Stomach (tissue), 9 donors: ENCODE measurements around the gene CEP250. TPM values are rescaled to one million over a fixed set of nuclear protein-coding genes. Genes with fewer than 3 reads are reported as not detected.
"Not testable (repeated sequence)": the region's sequence is repeated elsewhere in the genome, so short reads cannot be mapped to it uniquely, and the experiment has no call there.

ENCODE experiments used
- DNase-seq, 2 donors: peaks; one replicate each; pipeline versions ENCODE4 v3.0.0 to v3.0.0-alpha.2; 2013 to 2019
- H3K27ac ChIP-seq, 5 donors: fragments of 200-600 bp in 4 of 5; sonication (generic) in 4 of 5; one replicate each; pipeline ENCODE4 v1.5.1; 2013 to 2019; ENCODE audit warnings: mild to moderate bottlenecking in 1 of 5, moderate library complexity in 1 of 5
- H3K27me3 ChIP-seq, 3 donors: fragments of 200-600 bp; sonication (generic); one replicate each; pipeline ENCODE4 v1.5.1; 2017 to 2019; ENCODE audit warnings: mixed run types in 1 of 3
- H3K36me3 ChIP-seq, 4 donors: fragments of 200-600 bp; sonication (generic); 1 replicate in 3 of 4; 2 replicates in 1 of 4; pipeline ENCODE4 v1.5.1; 2016 to 2019
- H3K4me1 ChIP-seq, 4 donors: fragments of 200-600 bp; sonication (generic); one replicate each; pipeline ENCODE4 v1.5.1; 2016 to 2019
- H3K4me3 ChIP-seq, 4 donors: fragments of 200-600 bp; sonication (generic) in 3 of 4; one replicate each; pipeline ENCODE4 v1.5.1; 2016 to 2019; ENCODE audit warnings: mild to moderate bottlenecking in 1 of 4
- H3K9me3 ChIP-seq, 4 donors: fragments of 200-600 bp; sonication (generic); one replicate each; pipeline ENCODE4 v1.5.1; 2016 to 2019
- EP300 ChIP-seq: sonication (generic); formaldehyde crosslinking; IDR thresholded peaks from one replicate; pipeline ENCODE4 v1.6.1; 2017; ENCODE audit warnings: antibody characterized with exemption
- POLR2A ChIP-seq, 4 donors: fragments of 450-650 bp; IDR thresholded peaks; one replicate each; pipeline ENCODE4 v1.6.1; 2016; ENCODE audit warnings: antibody characterized with exemption in 4 of 4, control low read depth in 2 of 4, mild to moderate bottlenecking in 1 of 4, moderate library complexity in 1 of 4
- POLR2AphosphoS5 ChIP-seq, 3 donors: sonication (generic); formaldehyde crosslinking; IDR thresholded peaks; one replicate each; pipeline ENCODE4 v1.6.1; 2016; ENCODE audit warnings: antibody characterized with exemption in 3 of 3
- WGBS, 5 donors: extraction: QIAGEN DNeasy Blood & Tissue Kit in 3 of 5; methylation state at CpG; one replicate each; pipeline versions ENCODE4 v1.1.5 to v1.1.7; 2013 to 2018; 5-methylcytosine and 5-hydroxymethylcytosine counted together
- intact Hi-C: fragments of 100-400 bp; cut with DNase I; formaldehyde crosslinking; loops from one replicate; pipeline ENCODE4 v1.15.1; 2023; ENCODE audit warnings: low total_unique reads
- polyA plus RNA-seq, 3 donors: library from polyadenylated mRNA; stranded (reverse); fragments of 200-250 nt; gene quantifications; one replicate each; pipeline ENCODE4 v1.2.3, GENCODE V29; 2013
- total RNA-seq, 5 donors: library from RNA; depleted of rRNA; stranded (reverse); fragments of >200 nt; gene quantifications; one replicate each; pipeline versions ENCODE4 v1.1.0 to v1.2.3, GENCODE V29; 2014 to 2016
- TF ChIP-seq, protein P1 (sequence below), 7 experiments: fragments of 450-650 bp in 4 of 7; fragments of 200-600 bp in 3 of 7; sonication (generic) in 3 of 7; IDR thresholded peaks; one replicate each; pipeline ENCODE4 v1.5.1; 2016 to 2019; ENCODE audit warnings: antibody characterized with exemption in 7 of 7, control low read depth in 2 of 7, mild to moderate bottlenecking in 1 of 7
- donor health status: healthy with polysubstance abuse.
- donor health status: Bipolar disorder and iron deficiency.
- donor health status: healthy.

CEP250 gene
- total and polyA plus RNA-seq, 8 donors, result 2.9 to 51.3 (median 6.9) TPM

DNA sequence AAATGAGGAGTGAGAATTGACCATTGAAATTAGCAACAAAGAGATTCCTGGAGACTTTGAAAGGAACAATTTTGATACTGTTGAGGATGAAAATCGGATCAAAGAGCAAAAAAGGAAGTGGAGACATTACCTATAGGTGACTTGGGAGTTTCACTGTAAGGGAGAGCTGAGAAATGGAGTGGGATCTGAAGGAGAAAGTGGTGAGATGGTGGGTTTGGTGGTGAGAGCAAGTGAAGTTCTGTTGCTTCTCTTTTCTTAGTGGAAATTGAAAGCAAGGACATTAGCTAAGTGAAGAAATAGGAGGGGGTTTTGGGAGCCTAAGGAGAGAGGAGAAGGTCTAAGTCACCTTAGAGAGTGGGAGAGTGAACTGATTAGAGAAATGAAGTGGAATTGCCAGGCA is 90.7 kb downstream of the CEP250 start:
- WGBS, 5 donors, result 76 to 95% (median 89%) methylated on average over 1 of the region's 1 CpG
- TF ChIP-seq POLR2A (IDR thresholded peaks at IDR 0.05) (no peak), POLR2AphosphoS5 (IDR thresholded peaks at IDR 0.05) (no peak), EP300 (no peak)
- TF ChIP-seq, protein P1, sequence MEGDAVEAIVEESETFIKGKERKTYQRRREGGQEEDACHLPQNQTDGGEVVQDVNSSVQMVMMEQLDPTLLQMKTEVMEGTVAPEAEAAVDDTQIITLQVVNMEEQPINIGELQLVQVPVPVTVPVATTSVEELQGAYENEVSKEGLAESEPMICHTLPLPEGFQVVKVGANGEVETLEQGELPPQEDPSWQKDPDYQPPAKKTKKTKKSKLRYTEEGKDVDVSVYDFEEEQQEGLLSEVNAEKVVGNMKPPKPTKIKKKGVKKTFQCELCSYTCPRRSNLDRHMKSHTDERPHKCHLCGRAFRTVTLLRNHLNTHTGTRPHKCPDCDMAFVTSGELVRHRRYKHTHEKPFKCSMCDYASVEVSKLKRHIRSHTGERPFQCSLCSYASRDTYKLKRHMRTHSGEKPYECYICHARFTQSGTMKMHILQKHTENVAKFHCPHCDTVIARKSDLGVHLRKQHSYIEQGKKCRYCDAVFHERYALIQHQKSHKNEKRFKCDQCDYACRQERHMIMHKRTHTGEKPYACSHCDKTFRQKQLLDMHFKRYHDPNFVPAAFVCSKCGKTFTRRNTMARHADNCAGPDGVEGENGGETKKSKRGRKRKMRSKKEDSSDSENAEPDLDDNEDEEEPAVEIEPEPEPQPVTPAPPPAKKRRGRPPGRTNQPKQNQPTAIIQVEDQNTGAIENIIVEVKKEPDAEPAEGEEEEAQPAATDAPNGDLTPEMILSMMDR (IDR thresholded peaks at IDR 0.05), result no peak
- intact Hi-C loops, result no loop called here

DNA sequence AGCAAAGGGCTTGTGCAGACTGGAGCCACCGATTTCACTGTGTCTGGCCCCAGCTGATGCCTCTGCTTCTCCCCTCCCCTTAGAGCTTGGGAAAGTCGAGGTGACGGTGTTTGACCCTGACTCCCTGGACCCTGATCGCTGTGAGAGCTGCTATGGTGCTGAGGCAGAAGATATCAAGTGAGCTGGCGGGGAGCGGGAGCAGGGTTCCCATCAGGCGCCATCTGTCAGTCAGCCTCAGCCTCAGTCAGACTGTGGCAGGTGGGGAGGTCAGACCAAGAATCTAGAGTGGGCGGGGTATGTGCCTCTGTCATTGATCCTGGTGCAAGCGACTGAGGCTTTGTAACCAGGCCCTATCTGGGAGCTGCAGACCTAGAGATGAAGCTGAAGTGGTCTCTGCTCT is 91.9 kb downstream of the CEP250 start:
- no peaks in the 10 kb centered on the region for H3K27me3 ChIP-seq
- DNase-seq, result no peak
- H3K27ac ChIP-seq, result no peak overlapping the region
- peaks cover 9 to 14% (median 9%) of the 10 kb centered on the region in 4 donors for H3K4me1 ChIP-seq
- 86 to 94% (median 92%) methylated on average over 8 to 9 of the region's 9 CpGs for WGBS, 5 donors
- peaks cover 47 to 92% (median 89%) of the 10 kb centered on the region in 4 donors for H3K36me3 ChIP-seq
- no peak for TF ChIP-seq EP300
- TF ChIP-seq, protein P1 (IDR thresholded peaks at IDR 0.05), result no peak
- TF ChIP-seq POLR2A (IDR thresholded peaks at IDR 0.05), result no peak
- TF ChIP-seq POLR2AphosphoS5 (IDR thresholded peaks at IDR 0.05), result no peak
- H3K4me3 ChIP-seq, result no peak overlapping the region
- intact Hi-C loops, result no loop called here
- H3K9me3 ChIP-seq, result no peaks in the 10 kb centered on the region

More for the DNA sequence above, 90.7 kb downstream of the CEP250 start:
- H3K4me3 ChIP-seq, result no peak overlapping the region
- peaks cover 37 to 80% (median 77%) of the 10 kb centered on the region in 4 donors for H3K36me3 ChIP-seq
- H3K4me1 ChIP-seq, result peaks cover 15 to 21% (median 20%) of the 10 kb centered on the region in 4 donors
- H3K9me3 ChIP-seq, result no peaks in the 10 kb centered on the region
- H3K27ac ChIP-seq, result no peak overlapping the region
- no peak for DNase-seq
- H3K27me3 ChIP-seq, result no peaks in the 10 kb centered on the region

DNA sequence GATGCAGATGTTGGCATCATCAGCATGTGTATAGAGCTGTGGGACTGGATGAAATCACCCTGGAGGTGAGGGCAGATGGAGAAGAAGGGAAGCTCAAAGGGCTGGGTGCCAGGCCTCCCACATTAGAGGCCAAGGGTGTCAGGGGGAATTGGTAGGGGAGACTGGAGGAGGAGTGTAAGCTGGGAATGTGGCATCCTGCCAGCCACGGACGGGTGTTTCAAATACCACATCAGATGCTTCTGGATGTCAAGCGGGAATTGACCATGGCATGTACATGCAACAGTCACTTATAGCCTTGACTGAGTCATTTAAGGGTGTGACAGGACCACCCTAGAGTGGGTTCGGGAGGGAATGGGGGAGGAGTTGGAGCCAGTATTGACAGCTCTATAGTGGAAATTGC is 96.1 kb downstream of the CEP250 start:
- H3K36me3 ChIP-seq, result peaks cover 71 to 100% (median 98%) of the 10 kb centered on the region in 4 donors
- H3K9me3 ChIP-seq, result no peaks in the 10 kb centered on the region
- no peak overlapping the region for H3K4me3 ChIP-seq
- H3K27me3 ChIP-seq, result no peaks in the 10 kb centered on the region
- H3K4me1 ChIP-seq, result no peaks in the 10 kb centered on the region
- TF ChIP-seq POLR2A (IDR thresholded peaks at IDR 0.05) (no peak), POLR2AphosphoS5 (IDR thresholded peaks at IDR 0.05) (no peak)
- TF ChIP-seq, protein P1 (IDR thresholded peaks at IDR 0.05), result no peak
- 62 to 82% (median 76%) methylated on average over 4 of the region's 4 CpGs for WGBS, 5 donors
- intact Hi-C loops, result no loop called here
- no peak overlapping the region for H3K27ac ChIP-seq
- no peak for DNase-seq

DNA sequence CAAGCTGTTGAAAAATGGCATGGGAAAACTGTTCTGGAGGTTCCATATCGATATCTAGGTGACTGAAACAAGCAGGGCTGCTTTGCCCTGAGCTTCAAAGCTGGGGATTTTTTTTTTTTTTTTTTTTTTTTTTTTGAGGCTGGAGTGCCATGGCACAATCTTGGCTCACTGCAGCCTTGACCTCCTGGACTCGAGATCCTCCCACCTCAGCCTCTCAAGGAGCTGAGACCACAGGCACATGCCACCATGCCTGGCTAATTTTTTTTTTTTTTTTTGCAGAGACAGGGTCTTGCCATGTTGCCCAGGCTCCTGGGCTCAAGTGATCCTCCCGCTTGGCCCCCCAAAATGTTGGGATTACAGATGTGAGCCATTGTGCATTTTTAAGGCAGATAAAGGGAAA is 97.5 kb downstream of the CEP250 start:
- H3K4me3 ChIP-seq, result no peak overlapping the region
- no peaks in the 10 kb centered on the region for H3K27me3 ChIP-seq
- no peak for DNase-seq
- H3K36me3 ChIP-seq, result peaks cover 76 to 100% (median 99%) of the 10 kb centered on the region in 4 donors
- WGBS, 5 donors, result 85 to 98% (median 90%) methylated on average over 3 of the region's 3 CpGs
- H3K9me3 ChIP-seq, result no peaks in the 10 kb centered on the region
- intact Hi-C loops, result no loop called here
- H3K27ac ChIP-seq, result no peak overlapping the region
- TF ChIP-seq POLR2AphosphoS5 (IDR thresholded peaks at IDR 0.05), result no peak
- no peak for TF ChIP-seq POLR2A (IDR thresholded peaks at IDR 0.05)
- no peak for TF ChIP-seq EP300
- TF ChIP-seq, protein P1 (IDR thresholded peaks at IDR 0.05), result no peak
- H3K4me1 ChIP-seq, result no peaks in the 10 kb centered on the region

DNA sequence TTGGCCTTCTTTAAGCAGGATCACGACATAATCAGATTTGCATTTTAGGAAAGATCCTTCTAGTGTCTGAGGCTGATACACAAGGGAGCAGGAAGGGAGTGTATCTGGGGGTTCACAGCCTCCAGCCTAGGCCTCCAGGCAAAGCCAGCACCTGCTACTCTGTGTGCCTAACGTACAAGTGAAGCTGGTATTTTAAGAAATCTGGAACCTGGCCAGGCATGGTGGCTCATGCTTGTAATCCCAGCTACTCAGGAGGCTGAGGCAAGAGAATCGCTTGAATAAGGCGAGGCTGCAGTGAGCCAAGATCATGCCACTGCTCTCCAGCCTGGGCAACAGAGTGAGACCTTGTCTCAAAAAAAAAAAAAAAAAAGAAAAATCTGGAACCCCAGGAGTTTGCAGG is 100.1 kb downstream of the CEP250 start:
- H3K4me1 ChIP-seq, H3K9me3 ChIP-seq, H3K4me3 ChIP-seq, H3K27me3 ChIP-seq, DNase-seq, H3K27ac ChIP-seq, intact Hi-C loops: not testable (repeated sequence)
- 74 to 82% (median 77%) methylated on average over 4 of the region's 4 CpGs for WGBS, 5 donors
- peaks cover 55 to 96% (median 90%) of the 10 kb centered on the region in 4 donors for H3K36me3 ChIP-seq
